Stimulated activated naive CD8-positive, alpha-beta T cell treated with anti-CD3 and anti-CD28 coated beads, Interleukin-15, Interleukin-2, amounts not matched to agents 100 ng/mL and 50 ng/mL, for 24 hours (primary cell): Measurements from ENCODE around the gene RGL3.
"Not testable (repeated sequence)": the region's sequence is repeated elsewhere in the genome, so short reads cannot be mapped to it uniquely, and the experiment has no call there.

ENCODE experiments used
- H3K27ac Mint-ChIP-seq: one replicate; pipeline ENCODE4 v1.8.0; 2021; ENCODE audit warnings: mild to moderate bottlenecking, mixed read lengths
- H3K27me3 Mint-ChIP-seq: one replicate; pipeline ENCODE4 v1.8.0; 2021; ENCODE audit warnings: mixed read lengths
- H3K36me3 Mint-ChIP-seq: one replicate; pipeline ENCODE4 v1.8.0; 2021; ENCODE audit warnings: low read depth, mixed read lengths
- H3K4me1 Mint-ChIP-seq: one replicate; pipeline ENCODE4 v1.8.0; 2021; ENCODE audit warnings: low read depth, mixed read lengths
- H3K4me3 Mint-ChIP-seq: one replicate; pipeline ENCODE4 v1.8.0; 2021; ENCODE audit warnings: mild to moderate bottlenecking, mixed read lengths
- H3K9me3 Mint-ChIP-seq: one replicate; pipeline ENCODE4 v1.8.0; 2021; ENCODE audit warnings: mixed read lengths

RGL3 gene

GRCh38 chr19:11435057-11435832 is 16.1 kb upstream of the RGL3 start, which contains the start of the genes ODAD3 and PRKCSH:
Gene ODAD3 (minus strand): TSS chr19:11435121. CDS start chr19:11435016, 105 bp downstream.
Gene PRKCSH (plus strand): TSS chr19:11435635. CDS start chr19:11436118, 483 bp downstream.
- H3K9me3 Mint-ChIP-seq: no peaks in the 10 kb centered on the region
- H3K4me1 Mint-ChIP-seq: peaks cover 28% of the 10 kb centered on the region
- peak within 1 kb of the TSS; percentile 100 for H3K4me3 Mint-ChIP-seq
- no peaks in the 10 kb centered on the region for H3K27me3 Mint-ChIP-seq
- peak within 1 kb of the TSS; percentile 100 for H3K27ac Mint-ChIP-seq
- peaks cover 25% of the 10 kb centered on the region for H3K36me3 Mint-ChIP-seq

GRCh38 chr19:11434703-11435056 is 15.6 kb upstream of the RGL3 start:
- peak overlapping the region; percentile 100 for H3K27ac Mint-ChIP-seq
- peaks cover 25% of the 10 kb centered on the region for H3K36me3 Mint-ChIP-seq

GRCh38 chr19:11433526-11433925 is 14.4 kb upstream of the RGL3 start:
- Mint-ChIP-seq H3K4me1 (peaks cover 28% of the 10 kb centered on the region), H3K36me3 (peaks cover 23% of the 10 kb centered on the region)
- not testable (repeated sequence) for H3K27me3 Mint-ChIP-seq, H3K27ac Mint-ChIP-seq, H3K9me3 Mint-ChIP-seq, H3K4me3 Mint-ChIP-seq

More at GRCh38 chr19:11434703-11435056, 15.6 kb upstream of the RGL3 start:
- Mint-ChIP-seq H3K4me1 (peaks cover 28% of the 10 kb centered on the region), H3K27me3 (no peaks in the 10 kb centered on the region), H3K9me3 (no peaks in the 10 kb centered on the region), H3K4me3 (peak overlapping the region; percentile 100)

GRCh38 chr19:11426656-11427055 is 7.5 kb upstream of the RGL3 start:
- peaks cover 19% of the 10 kb centered on the region for H3K4me1 Mint-ChIP-seq
- H3K36me3 Mint-ChIP-seq: no peaks in the 10 kb centered on the region
- no peaks in the 10 kb centered on the region for H3K9me3 Mint-ChIP-seq
- H3K27me3 Mint-ChIP-seq: peaks cover 20% of the 10 kb centered on the region
- H3K27ac Mint-ChIP-seq: no peak overlapping the region
- H3K4me3 Mint-ChIP-seq: no peak overlapping the region

- no peak overlapping the region for H3K4me3 Mint-ChIP-seq
- H3K36me3 Mint-ChIP-seq: no peaks in the 10 kb centered on the region
- peaks cover 28% of the 10 kb centered on the region for H3K27me3 Mint-ChIP-seq
- H3K9me3 Mint-ChIP-seq: no peaks in the 10 kb centered on the region
- no peak overlapping the region for H3K27ac Mint-ChIP-seq
- peaks cover 26% of the 10 kb centered on the region for H3K4me1 Mint-ChIP-seq
Measured at GRCh38 chr19:11425719-11426457, 6.8 kb upstream of the RGL3 start.

- H3K4me1 Mint-ChIP-seq: peaks cover 37% of the 10 kb centered on the region
- H3K27me3 Mint-ChIP-seq: peaks cover 45% of the 10 kb centered on the region
- H3K36me3 Mint-ChIP-seq: no peaks in the 10 kb centered on the region
- H3K27ac Mint-ChIP-seq: no peak overlapping the region
- no peak overlapping the region for H3K4me3 Mint-ChIP-seq
- H3K9me3 Mint-ChIP-seq: no peaks in the 10 kb centered on the region
Measured at GRCh38 chr19:11423791-11424181, 4.7 kb upstream of the RGL3 start.

- Mint-ChIP-seq H3K27me3 (peaks cover 47% of the 10 kb centered on the region), H3K9me3 (no peaks in the 10 kb centered on the region), H3K36me3 (no peaks in the 10 kb centered on the region), H3K4me1 (peaks cover 38% of the 10 kb centered on the region), H3K27ac (no peak overlapping the region), H3K4me3 (no peak overlapping the region)
Measured at GRCh38 chr19:11423164-11423790, 4.2 kb upstream of the RGL3 start.

- Mint-ChIP-seq H3K9me3 (no peaks in the 10 kb centered on the region), H3K36me3 (no peaks in the 10 kb centered on the region), H3K4me3 (peak overlapping the region; percentile 65), H3K27ac (no peak overlapping the region), H3K4me1 (peaks cover 38% of the 10 kb centered on the region), H3K27me3 (peaks cover 56% of the 10 kb centered on the region)
Measured at GRCh38 chr19:11422163-11423065, 3.3 kb upstream of the RGL3 start.

- H3K4me3 Mint-ChIP-seq: peak overlapping the region; percentile 60
- peaks cover 58% of the 10 kb centered on the region for H3K27me3 Mint-ChIP-seq
- no peak overlapping the region for H3K27ac Mint-ChIP-seq
- peaks cover 38% of the 10 kb centered on the region for H3K4me1 Mint-ChIP-seq
- H3K9me3 Mint-ChIP-seq: no peaks in the 10 kb centered on the region
- H3K36me3 Mint-ChIP-seq: no peaks in the 10 kb centered on the region
Measured at GRCh38 chr19:11421371-11422098, 2.4 kb upstream of the RGL3 start.

GRCh38 chr19:11420429-11421370 is 1.6 kb upstream of the RGL3 start:
- Mint-ChIP-seq H3K4me3 (peak overlapping the region; percentile 60), H3K9me3 (no peaks in the 10 kb centered on the region), H3K27ac (no peak overlapping the region), H3K4me1 (peaks cover 38% of the 10 kb centered on the region), H3K27me3 (peaks cover 62% of the 10 kb centered on the region), H3K36me3 (no peaks in the 10 kb centered on the region)

- H3K27ac Mint-ChIP-seq: no peak overlapping the region
Measured at GRCh38 chr19:11418094-11418548, 993 bp downstream of the RGL3 start.

GRCh38 chr19:11416346-11417052 is 2.6 kb downstream of the RGL3 start:
- H3K9me3 Mint-ChIP-seq: no peaks in the 10 kb centered on the region
- no peaks in the 10 kb centered on the region for H3K36me3 Mint-ChIP-seq
- peaks cover 17% of the 10 kb centered on the region for H3K4me1 Mint-ChIP-seq
- no peak overlapping the region for H3K4me3 Mint-ChIP-seq
- peaks cover 40% of the 10 kb centered on the region for H3K27me3 Mint-ChIP-seq
- no peak overlapping the region for H3K27ac Mint-ChIP-seq

More at GRCh38 chr19:11418094-11418548, 993 bp downstream of the RGL3 start:
- no peaks in the 10 kb centered on the region for H3K9me3 Mint-ChIP-seq
- H3K27me3 Mint-ChIP-seq: peaks cover 52% of the 10 kb centered on the region
- H3K4me1 Mint-ChIP-seq: peaks cover 31% of the 10 kb centered on the region
- H3K4me3 Mint-ChIP-seq: no peak overlapping the region
- no peaks in the 10 kb centered on the region for H3K36me3 Mint-ChIP-seq
